WERI-Rb-1 (cell line): ENCODE data around the gene ROBO1.

Source experiments
- DNase-seq: peaks from one replicate; pipeline ENCODE4 v3.0.0-alpha.2; 2020
- H3K27ac ChIP-seq: fragments of 250-450 bp; sonication (Bioruptor Pico); 2 replicates; pipeline ENCODE4 v1.5.1; 2020; ENCODE audit warnings: mild to moderate bottlenecking, moderate library complexity
- H3K27me3 ChIP-seq: fragments of 250-450 bp; sonication (Bioruptor Pico); 2 replicates; pipeline ENCODE4 v1.5.1; 2021; ENCODE audit warnings: mild to moderate bottlenecking, low read depth, moderate library complexity; ENCODE audit not compliant: insufficient read depth, severe bottlenecking
- H3K36me3 ChIP-seq: fragments of 250-450 bp; sonication (Bioruptor Pico); 2 replicates; pipeline ENCODE4 v1.5.1; 2020; ENCODE audit warnings: mild to moderate bottlenecking, moderate library complexity
- H3K4me3 ChIP-seq: 2 replicates; pipeline ENCODE4 v1.5.1; 2011; ENCODE audit warnings: low read depth, mild to moderate bottlenecking, control low read depth, low read length
- H3K9me3 ChIP-seq: fragments of 250-450 bp; sonication (Bioruptor Pico); 2 replicates; pipeline ENCODE4 v1.5.1; 2021; ENCODE audit warnings: mild to moderate bottlenecking, moderate library complexity; ENCODE audit not compliant: severe bottlenecking
- TF ChIP-seq, protein P1 (sequence below): IDR thresholded peaks from 2 replicates; pipeline ENCODE4 v1.5.1; 2011; ENCODE audit warnings: low read depth, mild to moderate bottlenecking, control low read depth, inconsistent platforms, low read length

The ROBO1 gene

GRCh38 chr3:78844307-78844706 lies 923.5 kb downstream of the ROBO1 start:
- H3K9me3 ChIP-seq: no peaks in the 10 kb centered on the region
- H3K27me3 ChIP-seq: no peaks in the 10 kb centered on the region
- TF ChIP-seq, protein P1, sequence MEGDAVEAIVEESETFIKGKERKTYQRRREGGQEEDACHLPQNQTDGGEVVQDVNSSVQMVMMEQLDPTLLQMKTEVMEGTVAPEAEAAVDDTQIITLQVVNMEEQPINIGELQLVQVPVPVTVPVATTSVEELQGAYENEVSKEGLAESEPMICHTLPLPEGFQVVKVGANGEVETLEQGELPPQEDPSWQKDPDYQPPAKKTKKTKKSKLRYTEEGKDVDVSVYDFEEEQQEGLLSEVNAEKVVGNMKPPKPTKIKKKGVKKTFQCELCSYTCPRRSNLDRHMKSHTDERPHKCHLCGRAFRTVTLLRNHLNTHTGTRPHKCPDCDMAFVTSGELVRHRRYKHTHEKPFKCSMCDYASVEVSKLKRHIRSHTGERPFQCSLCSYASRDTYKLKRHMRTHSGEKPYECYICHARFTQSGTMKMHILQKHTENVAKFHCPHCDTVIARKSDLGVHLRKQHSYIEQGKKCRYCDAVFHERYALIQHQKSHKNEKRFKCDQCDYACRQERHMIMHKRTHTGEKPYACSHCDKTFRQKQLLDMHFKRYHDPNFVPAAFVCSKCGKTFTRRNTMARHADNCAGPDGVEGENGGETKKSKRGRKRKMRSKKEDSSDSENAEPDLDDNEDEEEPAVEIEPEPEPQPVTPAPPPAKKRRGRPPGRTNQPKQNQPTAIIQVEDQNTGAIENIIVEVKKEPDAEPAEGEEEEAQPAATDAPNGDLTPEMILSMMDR: no peak
- DNase-seq: no peak
- no peak overlapping the region for H3K4me3 ChIP-seq
- H3K27ac ChIP-seq: no peak overlapping the region
- H3K36me3 ChIP-seq: no peaks in the 10 kb centered on the region

GRCh38 chr3:78839693-78840092 lies 928.1 kb downstream of the ROBO1 start:
- TF ChIP-seq, protein P1: no peak
- H3K27me3 ChIP-seq: no peaks in the 10 kb centered on the region
- no peak for DNase-seq
- H3K9me3 ChIP-seq: no peaks in the 10 kb centered on the region
- no peak overlapping the region for H3K27ac ChIP-seq
- no peaks in the 10 kb centered on the region for H3K36me3 ChIP-seq
- H3K4me3 ChIP-seq: no peak overlapping the region

GRCh38 chr3:78838362-78838761 lies 929.4 kb downstream of the ROBO1 start:
- TF ChIP-seq, protein P1: no peak
- DNase-seq: no peak
- no peaks in the 10 kb centered on the region for H3K9me3 ChIP-seq
- no peak overlapping the region for H3K4me3 ChIP-seq
- H3K27me3 ChIP-seq: no peaks in the 10 kb centered on the region
- H3K36me3 ChIP-seq: no peaks in the 10 kb centered on the region
- no peak overlapping the region for H3K27ac ChIP-seq

DNA sequence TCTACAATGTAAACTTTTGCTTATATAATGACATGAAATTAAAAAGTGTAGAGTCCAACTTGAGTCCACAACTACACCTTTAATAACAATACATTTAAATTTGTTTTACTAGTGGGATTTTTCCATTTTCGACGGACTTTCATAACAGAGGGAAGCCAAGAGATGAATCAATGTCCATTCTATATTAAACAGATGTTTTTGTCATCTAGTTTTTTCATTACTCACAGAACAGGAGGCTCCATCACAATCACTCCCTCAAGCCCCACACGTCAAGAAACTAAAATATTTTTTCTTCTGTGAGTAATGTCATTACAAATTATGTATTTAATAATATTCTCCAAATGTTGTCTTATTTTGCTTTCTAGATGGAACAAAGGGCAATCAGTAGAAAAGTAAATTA lies 932.9 kb downstream of the ROBO1 start:
- TF ChIP-seq, protein P1: no peak
- no peaks in the 10 kb centered on the region for H3K9me3 ChIP-seq

DNA sequence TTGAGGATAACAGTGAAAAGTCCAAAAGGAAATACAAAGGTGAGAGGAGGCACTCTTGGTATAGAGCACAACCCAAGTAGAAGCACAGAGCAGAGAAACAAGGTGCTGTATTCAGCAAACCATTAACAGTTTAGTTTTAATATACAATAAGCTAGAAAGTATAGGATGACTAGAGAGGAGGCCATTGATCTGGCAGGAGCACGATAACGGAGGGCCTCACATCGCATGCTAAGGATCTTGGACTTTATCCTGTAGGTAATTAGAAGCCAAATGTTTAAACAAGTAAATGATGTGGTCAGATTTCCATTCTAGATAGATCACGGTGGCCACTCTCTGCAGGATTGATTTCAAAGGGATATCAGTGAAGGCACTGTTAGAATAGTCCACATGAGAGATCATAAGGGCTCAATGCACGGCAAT lies 935.0 kb downstream of the ROBO1 start:
- TF ChIP-seq, protein P1: no peak
- no peak for DNase-seq
- no peak overlapping the region for H3K4me3 ChIP-seq

More for the DNA sequence above, 932.9 kb downstream of the ROBO1 start:
- H3K36me3 ChIP-seq: no peaks in the 10 kb centered on the region
- H3K4me3 ChIP-seq: no peak overlapping the region
- no peak overlapping the region for H3K27ac ChIP-seq
- DNase-seq: no peak
- no peaks in the 10 kb centered on the region for H3K27me3 ChIP-seq

DNA sequence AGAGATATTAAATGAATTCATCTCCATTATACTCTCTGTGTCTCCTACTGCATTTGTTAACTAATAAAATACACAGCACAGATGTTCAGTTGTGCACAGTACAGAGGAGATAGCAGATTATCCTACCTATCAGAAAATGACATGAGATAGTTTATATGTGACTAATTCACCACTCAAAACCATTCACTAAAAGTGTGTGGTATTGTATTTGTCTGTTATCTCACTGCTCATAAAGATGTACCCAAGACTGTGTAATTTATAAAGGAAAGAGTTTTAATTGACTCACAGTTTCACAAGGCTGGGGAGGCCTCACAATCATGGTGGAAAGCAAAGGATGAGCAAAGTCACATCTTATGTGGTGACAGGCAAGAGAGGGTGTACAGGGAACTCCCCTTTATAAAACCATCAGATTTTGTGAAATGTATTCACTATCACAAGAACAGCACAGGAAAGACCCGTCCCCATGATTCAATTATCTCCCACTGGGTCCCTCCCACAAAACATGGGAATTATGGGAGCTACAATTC lies 936.3 kb downstream of the ROBO1 start:
- peaks cover 8% of the 10 kb centered on the region for H3K36me3 ChIP-seq
- no peaks in the 10 kb centered on the region for H3K27me3 ChIP-seq
- H3K27ac ChIP-seq: no peak overlapping the region
- no peaks in the 10 kb centered on the region for H3K9me3 ChIP-seq
- H3K4me3 ChIP-seq: no peak overlapping the region
- no peak for DNase-seq
- TF ChIP-seq, protein P1: no peak

More for the DNA sequence above, 935.0 kb downstream of the ROBO1 start:
- Histone ChIP-seq H3K36me3 (peaks cover 2% of the 10 kb centered on the region), H3K27ac (no peak overlapping the region), H3K9me3 (no peaks in the 10 kb centered on the region), H3K27me3 (no peaks in the 10 kb centered on the region)
